Germinal center (tissue), 1 donor: ENCODE results near the gene VPS45.

Source experiments
- DNase-seq: peaks from one replicate; pipeline ENCODE4 v3.0.0; 2012; ENCODE audit warnings: mixed read lengths, low spot score

The VPS45 gene

DNA sequence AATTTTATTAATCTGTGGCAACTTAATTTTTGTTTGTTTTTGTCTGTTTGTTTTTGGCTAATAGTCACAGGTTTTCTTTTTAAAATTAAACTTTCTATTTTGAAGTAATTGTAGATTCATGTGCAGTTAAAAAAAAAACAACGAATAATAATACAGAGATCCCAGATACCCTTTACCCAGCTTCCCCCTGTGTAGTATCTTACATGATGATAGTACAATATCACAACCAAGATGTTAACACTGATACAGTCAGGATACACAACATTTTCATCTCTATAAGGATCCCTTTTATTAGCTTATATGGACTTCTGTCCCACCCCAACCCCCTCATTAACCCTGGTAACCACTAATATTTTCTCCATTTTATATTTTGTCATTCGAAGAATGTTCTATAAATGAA is 5.9 kb downstream of the VPS45 start:
- DNase-seq: no peak

DNA sequence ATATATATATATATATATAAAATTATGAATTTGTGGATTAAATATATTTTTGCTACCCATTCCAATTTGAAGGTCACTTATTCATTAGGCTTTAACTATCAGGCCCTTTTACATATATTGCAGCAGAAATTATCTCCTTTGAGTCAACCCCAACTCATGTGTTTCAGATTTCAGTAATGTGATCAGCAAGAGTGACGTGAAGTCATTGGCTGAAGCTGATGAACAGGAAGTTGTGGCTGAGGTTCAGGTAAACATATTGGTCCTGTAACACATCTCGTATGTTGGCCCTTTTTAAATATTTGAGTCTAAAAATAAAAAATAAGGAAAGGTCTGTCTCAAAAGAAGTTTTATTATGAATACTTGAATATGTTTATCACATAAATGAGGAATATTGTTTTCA is 8.5 kb downstream of the VPS45 start:
- no peak for DNase-seq

DNA sequence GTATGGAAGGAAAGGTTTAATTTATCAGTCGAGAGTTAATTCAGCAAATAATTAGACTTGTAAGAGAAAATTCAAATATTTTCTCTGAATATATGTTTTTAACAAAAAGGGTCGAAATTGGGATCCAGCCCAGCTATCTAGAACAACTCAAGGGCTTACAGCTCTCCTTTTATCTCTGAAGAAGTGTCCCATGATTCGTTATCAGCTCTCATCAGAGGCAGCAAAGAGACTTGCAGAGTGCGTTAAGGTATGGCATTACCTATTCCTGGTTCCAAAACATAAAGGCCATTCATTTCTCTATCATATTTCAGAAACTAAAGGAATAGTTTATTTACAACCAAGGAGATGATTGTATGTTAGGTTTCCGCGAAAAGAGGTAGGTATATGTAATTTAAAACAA is 9.4 kb downstream of the VPS45 start:
- DNase-seq: no peak

DNA sequence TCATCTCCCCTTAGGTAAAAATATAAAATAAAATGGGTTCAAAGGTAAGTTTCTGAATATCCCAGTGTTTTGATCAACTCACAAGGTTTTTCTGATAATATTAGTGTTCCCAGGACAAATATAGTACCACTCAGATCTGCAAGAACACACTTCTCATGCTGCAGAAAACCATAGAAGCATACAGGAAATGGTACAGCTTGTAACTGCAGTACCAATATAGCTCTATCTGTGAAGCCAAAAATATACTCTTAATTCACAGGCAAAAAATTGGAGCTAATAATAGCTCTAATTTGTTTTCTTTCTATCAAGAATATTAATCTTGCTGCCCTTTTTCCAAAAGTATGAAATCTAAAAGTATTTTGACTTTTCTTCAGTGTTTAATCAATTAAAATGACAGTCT is 13.2 kb downstream of the VPS45 start:
- peak; percentile 8 for DNase-seq

DNA sequence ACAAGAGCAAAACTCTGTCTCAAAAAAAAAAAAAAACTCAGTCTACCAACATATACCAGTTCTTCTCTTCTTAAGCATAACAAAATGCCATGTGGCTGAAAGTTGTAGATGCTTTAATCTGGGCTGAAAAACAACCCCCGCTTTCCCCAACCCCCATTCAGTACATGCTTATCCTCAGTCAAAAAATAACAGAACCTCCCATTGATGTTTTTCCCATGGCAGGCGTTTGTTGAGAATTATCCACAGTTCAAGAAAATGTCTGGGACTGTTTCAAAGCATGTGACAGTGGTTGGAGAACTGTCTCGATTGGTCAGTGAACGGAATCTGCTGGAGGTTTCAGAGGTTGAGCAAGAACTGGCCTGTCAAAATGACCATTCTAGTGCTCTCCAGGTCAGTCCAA is 14.9 kb downstream of the VPS45 start:
- DNase-seq: no peak

DNA sequence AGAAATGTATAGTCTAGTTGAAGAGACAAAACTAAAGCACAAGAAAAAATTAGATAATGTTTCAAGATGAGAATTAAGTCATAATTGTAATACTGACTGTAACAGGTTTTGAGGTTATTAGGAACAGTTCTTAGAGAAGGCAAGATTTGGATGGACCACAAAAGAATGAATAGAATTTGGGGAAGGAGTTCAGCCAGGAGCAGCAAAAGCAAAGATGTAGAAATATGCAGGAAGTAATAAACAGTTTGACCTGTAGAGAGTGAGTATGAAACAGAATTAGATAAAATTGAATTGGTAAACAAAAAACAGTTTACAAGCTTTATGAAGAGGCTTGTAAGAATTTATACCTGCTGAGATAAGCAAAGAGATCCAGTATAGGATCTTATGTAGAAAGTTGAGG is 16.3 kb downstream of the VPS45 start:
- no peak for DNase-seq

DNA sequence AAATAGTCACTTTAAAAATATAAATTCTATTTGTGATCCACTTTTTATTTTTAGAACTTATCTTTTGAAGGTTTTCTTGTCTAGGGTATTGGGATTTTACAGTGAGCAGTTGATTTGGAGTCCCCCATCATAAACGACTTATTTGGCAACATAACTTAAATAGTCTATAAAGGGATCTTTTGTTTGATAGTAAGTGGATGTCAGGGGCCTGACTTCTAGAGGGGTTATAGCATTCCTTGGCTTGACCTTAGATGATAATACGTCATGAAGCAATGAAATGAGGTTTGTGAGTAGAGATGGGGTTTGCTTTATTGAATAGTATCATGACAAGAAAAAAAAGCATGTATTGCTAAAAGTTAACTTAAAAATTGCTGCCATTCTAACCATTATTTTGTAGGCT is 17.8 kb downstream of the VPS45 start:
- no peak for DNase-seq

DNA sequence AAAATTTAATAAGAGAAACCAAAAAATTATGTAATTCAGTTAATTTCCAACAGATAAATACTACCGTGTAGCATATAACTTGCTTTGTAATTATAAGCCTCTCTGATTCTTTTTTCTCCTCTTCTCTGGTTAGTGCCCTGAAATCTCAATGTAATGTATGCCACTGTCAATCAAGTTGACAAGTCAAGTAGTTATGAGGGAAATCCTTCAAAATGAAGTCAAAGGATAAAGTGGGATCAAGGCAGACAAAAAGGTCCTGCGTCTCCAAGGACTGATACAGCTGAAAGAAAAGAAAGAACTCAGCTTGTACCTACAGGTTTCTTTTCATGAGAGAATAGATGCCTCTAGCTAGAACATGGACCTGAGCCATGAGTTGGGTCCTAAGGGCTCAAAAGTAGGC is 19.8 kb downstream of the VPS45 start:
- no peak for DNase-seq

DNA sequence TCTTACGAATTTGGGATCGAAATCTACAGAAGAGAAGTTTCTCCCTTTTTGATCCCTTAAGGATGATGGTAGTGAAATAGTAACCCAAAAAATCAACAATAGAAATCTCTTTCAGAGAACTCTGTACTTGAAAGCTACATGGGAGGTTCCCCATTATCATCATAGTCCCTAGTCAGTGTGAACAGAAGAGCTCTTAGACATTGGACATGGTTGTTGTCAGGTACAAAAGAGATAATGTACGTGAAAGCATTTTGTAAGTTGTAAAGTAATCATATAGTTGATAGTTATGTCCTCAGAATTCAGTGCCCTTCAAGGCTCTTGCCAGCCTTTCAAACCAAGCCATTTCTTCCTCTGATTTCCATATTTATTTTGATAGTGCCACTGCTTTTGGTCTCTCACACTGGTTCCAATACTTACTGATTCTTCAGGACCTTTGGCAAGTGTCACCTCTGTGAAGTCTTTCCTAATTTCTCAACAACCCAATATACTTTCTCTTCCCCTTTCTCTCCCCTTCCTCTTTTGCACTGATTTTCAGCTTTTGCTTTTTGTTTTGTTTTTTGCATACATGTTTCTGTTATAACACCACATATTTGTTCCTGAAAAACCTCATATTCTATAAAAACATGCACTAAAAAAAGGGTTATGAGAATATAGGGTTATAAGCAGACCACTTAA is 22.4 kb downstream of the VPS45 start:
- peak; percentile 12 for DNase-seq

DNA sequence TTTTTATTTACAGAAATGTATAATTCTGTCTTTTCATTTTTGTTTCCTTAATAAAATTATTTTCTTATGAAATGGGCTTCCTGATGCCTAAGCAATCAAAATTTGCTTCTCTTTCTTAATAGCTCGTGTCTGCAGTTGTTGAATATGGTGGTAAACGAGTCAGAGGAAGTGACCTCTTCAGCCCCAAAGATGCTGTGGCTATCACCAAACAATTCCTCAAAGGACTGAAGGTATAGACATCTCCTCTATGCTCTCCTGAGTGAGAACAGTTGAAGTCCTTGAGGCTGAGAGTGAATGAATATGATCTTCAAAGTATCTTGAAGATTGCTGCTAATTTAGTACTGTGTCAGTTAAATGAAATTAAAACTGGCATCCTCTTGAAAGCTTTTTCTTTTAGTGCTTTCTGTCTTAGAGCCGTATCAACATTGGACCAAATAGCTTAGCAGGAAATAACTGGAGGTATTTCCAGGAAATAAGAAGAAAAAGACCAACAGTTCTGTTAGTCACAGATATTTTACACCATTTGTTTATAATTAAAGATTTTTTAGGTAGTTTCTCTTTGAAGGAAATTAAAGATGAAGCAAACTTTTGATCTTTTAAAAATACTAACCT is 24.7 kb downstream of the VPS45 start:
- DNase-seq: no peak

DNA sequence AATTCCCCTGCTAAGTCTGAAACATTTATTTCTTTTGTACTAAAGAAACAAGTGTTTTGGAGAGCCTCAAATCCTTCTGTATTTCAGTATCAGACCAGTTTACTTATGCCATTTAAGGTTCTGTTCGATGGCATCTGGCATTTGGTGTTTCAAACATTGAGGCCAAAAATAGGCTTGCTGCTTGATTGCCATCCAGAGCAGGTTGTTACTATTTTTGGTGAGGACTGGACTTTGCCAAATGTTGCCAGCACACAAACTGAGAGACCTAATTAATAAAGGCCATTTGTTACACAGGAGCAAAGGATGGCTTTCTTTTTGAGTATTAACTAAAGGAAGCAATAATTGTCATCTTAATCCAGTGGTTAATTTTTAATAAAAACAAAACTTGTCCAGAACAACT is 26.2 kb downstream of the VPS45 start:
- DNase-seq: no peak

DNA sequence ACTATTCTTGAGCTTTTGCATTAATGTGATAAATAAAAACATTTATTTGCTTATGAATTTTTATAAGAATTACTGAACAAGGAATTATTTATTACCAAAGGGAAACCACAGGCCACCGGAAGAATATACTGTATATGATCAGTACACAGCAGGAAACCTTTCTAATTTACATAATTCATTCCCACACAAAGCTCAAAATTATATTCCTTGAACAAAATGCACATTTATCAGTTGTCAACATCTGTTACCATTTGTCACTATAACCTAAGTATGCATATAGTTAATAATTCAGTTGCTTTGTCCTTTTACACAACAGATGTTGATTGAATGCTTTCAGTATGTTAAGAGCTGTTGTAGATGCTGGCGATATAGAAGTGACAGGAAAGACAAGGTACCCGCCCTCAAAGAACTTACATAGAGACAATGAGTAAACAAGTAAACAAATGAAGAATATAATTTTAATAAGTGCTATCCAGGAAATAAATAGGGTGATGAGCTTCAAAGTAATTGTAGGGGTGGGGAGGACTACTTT is 27.2 kb downstream of the VPS45 start:
- no peak for DNase-seq

DNA sequence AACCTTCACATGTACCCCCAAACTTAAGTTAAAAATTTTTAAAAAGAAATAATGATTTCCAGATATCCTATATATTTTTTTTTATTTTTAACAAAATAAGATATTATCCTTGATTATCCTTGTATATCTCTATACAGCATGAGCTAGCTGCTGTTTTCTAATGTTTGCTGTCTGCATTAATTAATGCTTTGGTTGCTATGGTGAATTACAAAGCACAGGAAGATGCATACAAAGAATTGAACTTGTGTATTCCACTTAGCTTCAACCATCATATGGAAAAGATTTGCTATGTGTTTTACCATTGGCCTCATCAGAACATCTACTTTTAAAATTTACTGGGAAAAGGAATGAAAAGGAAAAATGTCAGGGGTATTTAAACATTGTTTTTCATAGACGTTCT is 35.4 kb downstream of the VPS45 start:
- DNase-seq: no peak

DNA sequence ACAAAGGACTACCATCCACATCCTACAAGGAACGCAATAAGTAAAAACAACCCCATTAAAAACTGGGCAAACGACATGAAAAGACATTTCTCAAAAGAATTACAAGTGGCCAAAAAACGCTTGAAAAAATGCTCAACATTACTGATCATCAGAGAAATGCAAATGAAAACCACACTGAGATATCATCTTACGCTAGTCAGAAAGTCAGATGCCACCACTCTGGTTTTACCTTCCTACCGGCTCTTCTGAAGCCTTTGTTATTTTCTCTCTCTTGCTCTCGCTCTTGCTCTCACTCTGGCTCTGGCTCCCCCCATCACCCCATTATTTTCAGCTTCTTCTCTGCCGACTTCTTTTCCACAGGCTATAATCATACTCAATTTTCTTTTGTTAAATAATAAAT is 38.8 kb downstream of the VPS45 start:
- no peak for DNase-seq

DNA sequence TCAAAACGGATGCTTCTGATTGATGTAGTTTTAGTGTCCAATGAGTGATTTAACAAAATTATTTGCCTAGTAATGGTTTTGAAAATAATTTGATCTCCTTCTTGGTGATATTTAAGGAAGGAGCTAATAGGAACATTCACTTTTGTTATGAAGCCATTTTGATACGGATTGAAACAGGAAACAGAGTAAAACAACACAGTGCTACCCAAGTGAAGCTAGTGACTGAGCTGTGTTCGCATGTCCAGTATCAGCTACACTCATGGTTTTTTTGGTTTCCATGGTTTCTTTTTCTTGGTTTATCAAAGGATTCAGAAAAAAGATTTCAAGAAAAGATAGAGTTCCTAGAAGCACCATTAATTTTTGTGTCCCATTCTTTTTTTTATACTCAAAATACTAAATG is 42.0 kb downstream of the VPS45 start:
- no peak for DNase-seq

DNA sequence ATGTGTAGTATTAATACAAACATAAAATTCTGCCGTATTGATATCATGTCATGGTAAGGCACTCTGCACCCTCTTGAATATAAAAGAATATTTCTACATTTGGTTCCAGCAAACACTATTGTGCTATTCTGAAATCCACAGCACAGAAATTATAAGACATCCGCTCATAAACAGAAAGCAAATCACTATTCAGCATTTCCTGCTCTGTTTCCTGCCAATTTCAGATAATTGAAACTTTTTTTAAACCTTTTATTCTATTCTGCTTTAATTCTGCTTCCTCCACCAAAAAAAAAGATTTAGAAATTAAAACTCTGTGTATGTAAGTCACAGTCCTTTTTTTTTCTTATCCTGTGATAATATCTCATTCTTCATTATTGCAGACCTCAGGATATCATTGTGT is 42.5 kb downstream of the VPS45 start:
- DNase-seq: no peak

DNA sequence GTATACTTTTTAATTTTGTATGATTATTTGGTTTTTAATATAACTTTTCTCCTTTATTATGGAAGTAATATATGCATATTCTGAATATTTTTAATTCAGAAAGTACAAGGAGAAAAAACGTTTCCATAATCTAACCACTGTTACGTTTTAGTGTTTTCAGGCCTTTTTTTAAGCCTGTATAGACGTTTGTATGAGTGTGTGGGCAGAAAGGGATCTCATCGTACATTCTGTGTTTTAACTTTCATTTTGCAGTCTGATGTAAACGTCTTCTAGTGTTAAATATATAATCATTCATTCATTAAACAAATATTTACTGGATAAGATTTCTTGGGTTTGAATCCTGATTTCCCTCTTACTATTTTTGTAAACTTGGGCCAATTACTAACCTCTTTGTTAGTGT is 44.1 kb downstream of the VPS45 start:
- no peak for DNase-seq

DNA sequence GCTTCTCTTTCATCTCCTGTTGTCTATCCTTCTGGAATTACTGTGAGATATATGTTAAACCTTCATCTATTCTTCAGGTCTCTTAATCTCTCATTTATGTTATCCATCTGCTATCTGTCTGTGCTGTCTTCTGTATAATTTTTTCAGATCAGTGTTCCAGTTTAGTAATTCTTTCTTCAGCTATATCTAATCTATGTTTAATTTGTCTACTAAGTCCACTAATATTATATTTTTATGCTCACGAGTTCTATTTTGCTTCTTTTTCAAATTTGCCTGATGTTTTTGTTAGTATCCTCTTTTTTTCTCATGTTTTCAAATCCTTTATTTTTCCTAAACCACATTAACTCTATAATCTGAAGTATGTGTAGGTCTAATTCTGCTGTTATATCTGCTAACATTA is 47.5 kb downstream of the VPS45 start:
- DNase-seq: no peak

DNA sequence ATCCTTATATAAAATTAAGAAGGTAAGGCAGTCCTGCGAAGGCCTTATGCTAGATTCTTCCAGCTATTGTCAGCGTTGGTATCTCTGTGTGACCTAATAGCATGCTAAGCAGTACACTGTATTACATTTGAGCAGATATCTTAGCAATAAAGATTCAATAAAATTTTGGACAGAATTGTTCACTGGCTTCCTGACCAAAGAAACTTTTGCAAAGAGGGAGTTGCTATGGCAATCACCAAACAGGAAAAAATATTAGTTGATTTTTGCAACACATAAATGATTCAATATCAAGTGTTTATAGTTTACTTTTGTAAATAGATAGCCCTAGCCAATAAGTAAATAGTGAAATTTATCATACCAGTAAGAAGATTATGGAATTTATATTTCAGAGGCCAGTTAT is 51.1 kb downstream of the VPS45 start:
- DNase-seq: no peak

DNA sequence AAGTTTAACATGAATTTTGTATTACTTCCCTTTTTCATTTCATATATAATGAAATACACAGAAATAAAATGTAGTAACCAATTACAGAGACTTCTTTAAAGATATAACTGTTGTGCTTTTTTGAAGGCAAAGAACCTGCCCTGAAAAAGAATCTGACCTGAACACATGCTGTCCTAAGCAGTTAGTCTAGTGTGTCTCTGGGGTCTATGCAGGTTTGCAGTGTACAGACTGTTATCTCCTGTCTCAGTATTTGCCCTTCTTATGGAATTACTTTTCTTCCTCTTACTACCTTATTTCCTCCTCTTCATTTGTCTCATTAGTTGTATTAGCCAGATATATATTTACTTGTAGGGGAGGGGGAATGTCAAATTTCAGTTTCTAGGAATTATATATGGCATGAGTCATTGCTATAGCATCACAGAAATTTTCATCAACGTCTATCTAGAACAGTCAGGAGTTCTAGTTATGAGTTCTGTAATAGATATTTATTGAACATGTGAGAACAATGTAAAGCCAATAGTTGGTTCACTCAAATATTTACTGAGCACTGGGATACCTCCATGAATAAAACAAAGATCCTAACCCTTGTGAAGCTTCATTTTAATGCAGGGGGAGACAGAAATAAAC is 53.8 kb downstream of the VPS45 start:
- DNase-seq: no peak

DNA sequence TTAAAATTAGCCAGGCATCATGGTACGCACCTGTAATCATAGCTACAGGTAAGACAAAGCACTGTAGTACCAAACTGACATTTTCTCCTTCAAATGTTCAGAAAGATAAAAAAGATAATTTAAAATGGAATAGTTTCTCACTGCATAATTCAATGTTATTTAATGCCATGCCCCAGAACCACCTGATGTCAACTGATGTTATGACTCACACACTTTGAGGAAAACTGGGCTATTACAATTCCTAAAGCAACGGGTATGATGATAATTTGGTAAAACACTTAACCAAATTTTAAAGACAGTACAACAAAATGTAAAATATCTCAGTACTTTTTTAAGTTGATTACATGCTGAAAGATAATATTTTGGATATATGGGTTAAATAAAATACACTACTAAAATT is 59.2 kb downstream of the VPS45 start:
- DNase-seq: no peak

DNA sequence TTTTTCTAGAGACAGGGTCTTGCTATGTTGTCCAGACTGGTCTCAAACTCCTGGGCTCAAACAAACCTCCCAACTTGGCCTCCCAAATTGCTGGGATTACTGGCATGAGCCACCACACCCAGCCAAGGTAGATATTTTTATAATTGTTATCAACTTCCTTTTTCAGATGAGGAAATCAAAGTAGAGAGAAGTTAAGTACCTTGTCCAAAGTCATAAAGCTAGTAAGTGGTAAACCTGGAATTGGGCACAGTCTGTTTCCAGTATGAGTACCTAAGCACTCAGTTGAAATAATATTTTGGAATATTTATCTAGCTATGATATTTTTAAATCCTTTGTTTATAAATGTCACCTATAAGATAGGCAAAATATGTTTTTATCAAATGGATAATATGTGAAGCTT is 59.9 kb downstream of the VPS45 start:
- DNase-seq: no peak

DNA sequence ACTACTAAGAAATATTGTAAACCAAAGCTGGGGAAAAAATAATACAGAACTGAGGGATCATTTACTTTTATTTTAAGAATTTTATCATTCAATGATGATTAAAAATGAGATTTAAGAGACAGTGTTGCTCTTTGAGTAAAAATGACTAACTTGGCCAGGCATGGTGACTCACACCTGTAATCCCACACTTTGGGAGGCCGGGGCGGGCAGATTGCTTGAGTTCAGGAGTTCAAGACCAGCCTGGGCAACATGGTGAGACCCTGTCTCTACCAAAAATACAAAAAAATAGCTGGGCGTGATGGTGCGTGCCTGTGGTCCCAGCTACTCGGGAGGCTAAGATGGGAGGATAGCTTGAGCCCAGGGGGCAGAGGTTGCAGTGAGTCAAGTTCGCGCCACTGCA is 60.3 kb downstream of the VPS45 start:
- no peak for DNase-seq

DNA sequence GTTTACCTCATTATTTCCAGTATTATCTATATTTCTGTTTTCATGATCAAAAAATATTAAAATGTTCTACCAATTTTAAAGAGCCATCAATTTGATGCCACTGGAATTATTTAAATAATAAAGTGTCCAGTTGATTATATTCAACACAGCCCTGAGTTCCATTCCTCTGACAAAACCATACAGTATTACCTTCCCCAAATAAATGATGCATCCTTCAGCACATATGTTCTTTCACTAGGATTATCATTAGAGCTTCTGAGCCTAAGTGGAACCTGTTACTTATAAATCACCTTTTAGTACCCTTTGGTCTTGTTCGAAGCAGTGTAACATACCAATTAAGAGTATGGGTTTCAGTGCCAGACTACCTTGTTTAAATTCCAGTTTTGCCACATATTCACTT is 64.8 kb downstream of the VPS45 start:
- no peak for DNase-seq
